HCT116 (cell line): ENCODE data around the gene TLCD2. TPM values are rescaled to one million over a fixed set of nuclear protein-coding genes. Genes with fewer than 3 reads are reported as not detected.

Experiments used
- ATAC-seq: fragments of 200-7000 bp; cut with Tn5 transposase; 2 replicates; pipeline ENCODE4 v1.9.1; 2020; ENCODE audit warnings: mild to moderate bottlenecking, moderate library complexity
- BruUV-seq: library from RNA; stranded (reverse); fragments of 400-500 nt; replicated peaks from 2 replicates; lab custom pipeline; 2021; lab: Mats Ljungman, UMichigan
- CTCF ChIA-PET: fragments of 300-600 bp; sonication (Branson Sonifier 250); formaldehyde crosslinking; loops from one replicate; lab custom pipeline; 2021; ENCODE audit warnings: antibody characterized with exemption; lab: Charles Lee
- POLR2A ChIA-PET: fragments of 300-600, 350-600 bp; sonication (Branson Sonifier 250); formaldehyde crosslinking; loops from one replicate; lab custom pipeline; 2021; ENCODE audit warnings: antibody characterized with exemption; lab: Charles Lee
- RAD21 ChIA-PET, 2 experiments: fragments of 300-600 bp; sonication (Branson Sonifier 250); formaldehyde crosslinking; loops; one replicate each; lab custom pipeline; 2023; ENCODE audit warnings: low total read pairs in 2 of 2; ENCODE audit not compliant: uncharacterized antibody in 2 of 2, unreplicated experiment in 2 of 2, low non-redundant PET in 1 of 2; lab: Charles Lee
- DNase-seq: peaks from one replicate; pipeline ENCODE4 v3.0.0-alpha.2; 2010; ENCODE audit warnings: low read depth, low spot score
- H2AFZ ChIP-seq: fragments of 200-600 bp; shearing (Covaris generic), sonication (generic); 2 replicates; pipeline ENCODE4 v1.6.1; 2017; ENCODE audit warnings: low read depth, mixed run types, mixed read lengths, antibody characterized with exemption, low read length; ENCODE audit not compliant: poor library complexity, severe bottlenecking
- H3K27ac ChIP-seq: 2 replicates; pipeline ENCODE4 v1.5.1; 2012; ENCODE audit warnings: low read depth, low read length
- H3K27me3 ChIP-seq: fragments of 200-600 bp; sonication (generic); 2 replicates; pipeline ENCODE4 v1.6.1; 2016; ENCODE audit warnings: mixed run types, low read length, mixed read lengths; ENCODE audit not compliant: insufficient read depth
- H3K36me3 ChIP-seq, 2 experiments: fragments of 200-500 bp in 1 of 2; fragments of 200-600 bp in 1 of 2; sonication (Bioruptor generic) in 1 of 2; sonication (generic) in 1 of 2; 2 replicates each; pipeline versions ENCODE4 v1.5.1 to v1.6.1; 2014 to 2016; ENCODE audit warnings: low read length in 2 of 2, inconsistent platforms in 1 of 2, mixed read lengths in 1 of 2, mixed run types in 1 of 2; ENCODE audit not compliant: insufficient read depth in 2 of 2, control insufficient read depth in 1 of 2
- H3K4me1 ChIP-seq, 2 experiments: fragments of 200-600 bp in 1 of 2; sonication (generic) in 1 of 2; 2 replicates each; pipeline versions ENCODE4 v1.5.1 to v1.6.1; 2012 to 2017; ENCODE audit warnings: low read length in 2 of 2, inconsistent platforms in 1 of 2, mild to moderate bottlenecking in 1 of 2, mixed read lengths in 1 of 2, mixed run types in 1 of 2, moderate library complexity in 1 of 2; ENCODE audit not compliant: insufficient read depth in 2 of 2, control insufficient read depth in 1 of 2
- H3K4me2 ChIP-seq: fragments of 200-600 bp; sonication (generic); 2 replicates; pipeline ENCODE4 v1.6.1; 2017; ENCODE audit warnings: mixed run types, low read length, mixed read lengths
- H3K4me3 ChIP-seq, 2 experiments: fragments of 200-600 bp in 1 of 2; sonication (generic) in 1 of 2; replicated peaks in 1 of 2; 2 replicates each; pipeline ENCODE4 v1.5.1; 2011 to 2016; ENCODE audit warnings: low read length in 2 of 2, control low read depth in 1 of 2, low read depth in 1 of 2, mild to moderate bottlenecking in 1 of 2, mixed read lengths in 1 of 2, mixed run types in 1 of 2
- H3K79me2 ChIP-seq: fragments of 200-600 bp; sonication (generic); 2 replicates; pipeline ENCODE4 v1.6.1; 2017; ENCODE audit warnings: mild to moderate bottlenecking, mixed run types, low read length, moderate library complexity, mixed read lengths; ENCODE audit not compliant: insufficient read depth
- H3K9ac ChIP-seq: fragments of 200-600 bp; sonication (generic); 2 replicates; pipeline ENCODE4 v1.6.1; 2016; ENCODE audit warnings: low read length, mixed read lengths
- H3K9me2 ChIP-seq: fragments of 200-600 bp; sonication (generic), shearing (Covaris generic); 2 replicates; pipeline ENCODE4 v1.6.1; 2017; ENCODE audit warnings: mixed run types, mild to moderate bottlenecking, moderate library complexity; ENCODE audit not compliant: insufficient read depth
- H3K9me3 ChIP-seq, 2 experiments: fragments of 200-500 bp in 1 of 2; fragments of 200-600 bp in 1 of 2; sonication (Bioruptor generic) in 1 of 2; sonication (generic) in 1 of 2; 2 replicates each; pipeline ENCODE4 v1.6.1; 2014 to 2017; ENCODE audit warnings: low read length in 2 of 2, mixed read lengths in 2 of 2, inconsistent platforms in 1 of 2, low read depth in 1 of 2, mild to moderate bottlenecking in 1 of 2, mixed run types in 1 of 2, moderate library complexity in 1 of 2; ENCODE audit not compliant: control insufficient read depth in 1 of 2, insufficient read depth in 1 of 2
- H4K20me1 ChIP-seq: fragments of 200-600 bp; sonication (generic), shearing (Covaris generic); 2 replicates; pipeline ENCODE4 v1.6.1; 2017; ENCODE audit warnings: mixed run types, mild to moderate bottlenecking, moderate library complexity; ENCODE audit not compliant: insufficient read depth
- ATF3 ChIP-seq: IDR thresholded peaks from 2 replicates; pipeline ENCODE4 v1.6.1; 2012
- CBX3 ChIP-seq: IDR thresholded peaks from 2 replicates; pipeline ENCODE4 v1.6.1; 2012; ENCODE audit warnings: low read depth
- CEBPB ChIP-seq: IDR thresholded peaks from 2 replicates; pipeline ENCODE4 v1.6.1; 2012; ENCODE audit warnings: low read depth
- EGR1 ChIP-seq: IDR thresholded peaks from 2 replicates; pipeline ENCODE4 v1.6.1; 2012; ENCODE audit warnings: low read depth
- ELF1 ChIP-seq: IDR thresholded peaks from 2 replicates; pipeline ENCODE4 v1.6.1; 2012; ENCODE audit warnings: low read depth, borderline replicate concordance
- EZH2 ChIP-seq: fragments of 200-600 bp; sonication (generic); IDR thresholded peaks from 2 replicates; pipeline ENCODE4 v1.6.1; 2017; ENCODE audit warnings: antibody characterized with exemption, mixed run types
- EZH2phosphoT487 ChIP-seq: fragments of 200-600 bp; IDR thresholded peaks from 2 replicates; pipeline ENCODE4 v1.6.1; 2018; ENCODE audit warnings: antibody characterized with exemption, borderline replicate concordance
- FOSL1 ChIP-seq: IDR thresholded peaks from 2 replicates; pipeline ENCODE4 v1.6.1; 2012; ENCODE audit warnings: low read depth
- POLR2A ChIP-seq: IDR thresholded peaks from 2 replicates; pipeline ENCODE4 v1.7.0; 2011; ENCODE audit warnings: borderline replicate concordance; ENCODE audit not compliant: insufficient read depth, insufficient read length; ENCODE audit errors: extremely low read depth
- POLR2AphosphoS5 ChIP-seq: IDR thresholded peaks from 2 replicates; pipeline ENCODE4 v1.6.1; 2011; ENCODE audit warnings: mild to moderate bottlenecking, low read depth, low read length, moderate library complexity
- SP1 ChIP-seq: IDR thresholded peaks from 2 replicates; pipeline ENCODE4 v1.6.1; 2012; ENCODE audit warnings: low read depth
- ZFX ChIP-seq: fragments of 450-650 bp; IDR thresholded peaks from 2 replicates; pipeline ENCODE4 v1.6.1; 2017
- ZNF274 ChIP-seq: fragments of 200-500 bp; sonication (Bioruptor generic); IDR thresholded peaks from 2 replicates; pipeline ENCODE4 v1.6.1; 2014; ENCODE audit warnings: mild to moderate bottlenecking, low read depth, low read length, inconsistent platforms
- intact Hi-C: fragments of 100-400 bp; cut with micrococcal nuclease; formaldehyde crosslinking; loops from 2 replicates; pipeline ENCODE4 v1.10.0; 2022
- total RNA-seq: library from RNA; stranded (reverse); gene quantifications from one replicate; pipeline ENCODE4 v1.2.1, GENCODE V29; 2021; ENCODE audit not compliant: unreplicated experiment
- TF ChIP-seq, protein P1 (sequence below): IDR thresholded peaks from 2 replicates; pipeline ENCODE4 v1.6.1; 2012; ENCODE audit warnings: low read depth

Gene TLCD2
- total RNA-seq, 1 experiment from 2014 or later: 1.8 TPM

DNA sequence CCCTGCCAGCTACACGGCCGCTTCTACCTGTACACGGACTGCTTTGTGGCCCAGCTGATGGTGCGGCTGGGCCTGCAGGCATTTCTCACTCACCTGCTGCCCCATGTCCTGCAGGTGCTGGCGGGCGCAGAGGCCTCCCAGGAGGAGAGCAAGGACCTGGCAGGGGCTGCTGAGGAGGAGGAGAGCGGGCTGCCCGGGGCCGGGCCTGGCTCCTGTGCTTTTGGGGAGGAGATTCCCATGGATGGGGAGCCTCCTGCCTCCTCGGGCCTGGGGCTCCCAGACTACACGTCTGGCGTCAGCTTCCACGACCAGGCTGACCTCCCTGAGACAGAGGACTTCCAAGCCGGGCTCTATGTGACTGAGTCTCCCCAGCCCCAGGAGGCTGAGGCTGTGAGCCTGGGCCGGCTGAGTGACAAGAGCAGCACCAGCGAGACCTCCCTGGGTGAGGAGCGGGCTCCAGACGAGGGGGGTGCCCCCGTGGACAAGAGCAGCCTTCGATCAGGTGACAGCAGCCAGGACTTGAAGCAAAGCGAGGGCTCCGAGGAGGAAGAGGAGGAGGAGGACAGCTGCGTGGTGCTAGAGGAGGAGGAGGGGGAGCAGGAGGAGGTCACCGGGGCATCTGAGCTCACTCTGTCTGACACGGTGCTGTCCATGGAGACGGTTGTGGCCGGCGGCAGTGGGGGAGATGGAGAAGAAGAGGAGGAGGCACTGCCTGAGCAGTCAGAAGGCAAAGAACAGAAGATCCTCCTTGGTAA lies 17.9 kb upstream of the TLCD2 start:
- POLR2A ChIA-PET: interaction anchor here (1.7 kb wide), 1 partner anchor 12 kb away, joined by 4 read pairs; no protein-coding TSS in a partner anchor
- Histone ChIP-seq H3K4me3 (no peak overlapping the region), H3K36me3 (no peaks in the 10 kb centered on the region), H3K4me2 (no peak overlapping the region), H3K27ac (no peak overlapping the region), H3K9ac (no peak overlapping the region), H2AFZ (no peak overlapping the region), H4K20me1 (no peaks in the 10 kb centered on the region), H3K79me2 (peaks cover 3% of the 10 kb centered on the region; the same call in 1 of the 2 replicates), H3K4me1 (peaks cover 10 to 35% of the 10 kb centered on the region in 2 experiments; a peak in 3 of 4 replicates), H3K27me3 (no peaks in the 10 kb centered on the region), H3K9me2 (no peaks in the 10 kb centered on the region), H3K9me3 (no peaks in the 10 kb centered on the region)
- CTCF ChIA-PET: no interaction called here
- RAD21 ChIA-PET: no interaction called here
- DNase-seq: no peak
- BruUV-seq: no TSS peak
- ATAC-seq: no peak
- intact Hi-C loops: no loop called here
- no peak for TF ChIP-seq EGR1
- TF ChIP-seq ELF1: no peak
- TF ChIP-seq SP1: no peak
- TF ChIP-seq ZFX: no peak
- no peak for TF ChIP-seq POLR2AphosphoS5
- TF ChIP-seq EZH2phosphoT487: no peak
- TF ChIP-seq CBX3: no peak
- no peak for TF ChIP-seq FOSL1
- TF ChIP-seq CEBPB: no peak
- no peak for TF ChIP-seq ZNF274

DNA sequence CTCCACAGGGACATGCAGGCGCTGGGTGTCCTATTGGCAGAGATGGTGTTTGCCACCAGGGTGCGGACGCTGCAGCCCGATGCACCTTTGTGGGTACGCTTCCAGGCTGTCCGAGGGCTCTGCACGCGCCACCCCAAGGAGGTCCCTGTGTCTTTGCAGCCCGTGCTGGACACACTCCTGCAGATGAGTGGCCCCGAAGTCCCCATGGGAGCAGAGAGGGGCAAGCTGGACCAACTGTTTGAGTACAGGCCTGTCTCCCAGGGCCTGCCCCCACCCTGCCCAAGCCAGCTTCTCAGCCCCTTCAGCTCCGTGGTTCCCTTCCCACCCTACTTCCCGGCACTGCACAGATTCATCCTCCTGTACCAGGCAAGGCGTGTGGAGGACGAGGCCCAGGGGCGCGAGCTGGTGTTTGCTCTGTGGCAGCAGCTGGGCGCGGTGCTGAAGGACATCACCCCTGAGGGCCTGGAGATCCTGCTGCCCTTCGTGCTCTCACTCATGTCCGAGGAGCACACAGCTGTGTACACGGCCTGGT lies 17.1 kb upstream of the TLCD2 start:
- no peaks in the 10 kb centered on the region for H3K9me3 ChIP-seq
- ATAC-seq: no peak
- peaks cover 15 to 42% of the 10 kb centered on the region in 2 experiments; a peak in 3 of 4 replicates for H3K4me1 ChIP-seq
- intact Hi-C loops: no loop called here
- no peaks in the 10 kb centered on the region for H3K27me3 ChIP-seq
- H3K9me2 ChIP-seq: no peaks in the 10 kb centered on the region
- H3K79me2 ChIP-seq: peaks cover 3% of the 10 kb centered on the region; the same call in 1 of the 2 replicates
- no peak overlapping the region for H3K4me2 ChIP-seq
- H2AFZ ChIP-seq: no peak overlapping the region
- no peak overlapping the region for H3K27ac ChIP-seq
- no peaks in the 10 kb centered on the region for H4K20me1 ChIP-seq
- BruUV-seq: no TSS peak
- no peak overlapping the region for H3K9ac ChIP-seq
- H3K4me3 ChIP-seq: no peak overlapping the region
- CTCF ChIA-PET: interaction anchor here (1.2 kb wide), 1 partner anchor 10 kb away, joined by 5 read pairs; no protein-coding TSS in a partner anchor
- POLR2A ChIA-PET: interaction anchor here (0.6 kb wide), 1 partner anchor 11 kb away, joined by 3 read pairs; no protein-coding TSS in a partner anchor
- H3K36me3 ChIP-seq: no peaks in the 10 kb centered on the region
- DNase-seq: no peak
- RAD21 ChIA-PET: no interaction called here
- no peak for TF ChIP-seq EZH2
- TF ChIP-seq POLR2A: no peak
- no peak for TF ChIP-seq CEBPB
- TF ChIP-seq ZFX: no peak
- no peak for TF ChIP-seq ATF3
- TF ChIP-seq, protein P1, sequence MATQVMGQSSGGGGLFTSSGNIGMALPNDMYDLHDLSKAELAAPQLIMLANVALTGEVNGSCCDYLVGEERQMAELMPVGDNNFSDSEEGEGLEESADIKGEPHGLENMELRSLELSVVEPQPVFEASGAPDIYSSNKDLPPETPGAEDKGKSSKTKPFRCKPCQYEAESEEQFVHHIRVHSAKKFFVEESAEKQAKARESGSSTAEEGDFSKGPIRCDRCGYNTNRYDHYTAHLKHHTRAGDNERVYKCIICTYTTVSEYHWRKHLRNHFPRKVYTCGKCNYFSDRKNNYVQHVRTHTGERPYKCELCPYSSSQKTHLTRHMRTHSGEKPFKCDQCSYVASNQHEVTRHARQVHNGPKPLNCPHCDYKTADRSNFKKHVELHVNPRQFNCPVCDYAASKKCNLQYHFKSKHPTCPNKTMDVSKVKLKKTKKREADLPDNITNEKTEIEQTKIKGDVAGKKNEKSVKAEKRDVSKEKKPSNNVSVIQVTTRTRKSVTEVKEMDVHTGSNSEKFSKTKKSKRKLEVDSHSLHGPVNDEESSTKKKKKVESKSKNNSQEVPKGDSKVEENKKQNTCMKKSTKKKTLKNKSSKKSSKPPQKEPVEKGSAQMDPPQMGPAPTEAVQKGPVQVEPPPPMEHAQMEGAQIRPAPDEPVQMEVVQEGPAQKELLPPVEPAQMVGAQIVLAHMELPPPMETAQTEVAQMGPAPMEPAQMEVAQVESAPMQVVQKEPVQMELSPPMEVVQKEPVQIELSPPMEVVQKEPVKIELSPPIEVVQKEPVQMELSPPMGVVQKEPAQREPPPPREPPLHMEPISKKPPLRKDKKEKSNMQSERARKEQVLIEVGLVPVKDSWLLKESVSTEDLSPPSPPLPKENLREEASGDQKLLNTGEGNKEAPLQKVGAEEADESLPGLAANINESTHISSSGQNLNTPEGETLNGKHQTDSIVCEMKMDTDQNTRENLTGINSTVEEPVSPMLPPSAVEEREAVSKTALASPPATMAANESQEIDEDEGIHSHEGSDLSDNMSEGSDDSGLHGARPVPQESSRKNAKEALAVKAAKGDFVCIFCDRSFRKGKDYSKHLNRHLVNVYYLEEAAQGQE: no peak
